Spleen (tissue), 11 donors: Measurements from ENCODE around the gene CTSL. TPM values are rescaled to one million over a fixed set of nuclear protein-coding genes. Genes with fewer than 3 reads are reported as not detected.

Experiments used
- DNase-seq: peaks from one replicate; pipeline ENCODE4 v3.0.0-alpha.2; 2020
- H3K27ac ChIP-seq, 8 donors: fragments of 200-600 bp; sonication (generic) in 7 of 8; 1 replicate in 4 of 8; 2 replicates in 4 of 8; pipeline versions ENCODE4 v1.5.0 to v1.8.0; 2016 to 2021; ENCODE audit warnings: inconsistent platforms in 4 of 8, mild to moderate bottlenecking in 4 of 8, moderate library complexity in 1 of 8
- H3K27me3 ChIP-seq, 7 donors: fragments of 200-600 bp; sonication (generic) in 6 of 7; replicated peaks in 1 of 7; 1 replicate in 4 of 7; 2 replicates in 3 of 7; pipeline versions ENCODE4 v1.5.0 to v1.8.0; 2016 to 2021; ENCODE audit warnings: inconsistent platforms in 3 of 7, mild to moderate bottlenecking in 1 of 7
- H3K36me3 ChIP-seq, 6 donors: fragments of 200-600 bp; sonication (generic) in 5 of 6; 1 replicate in 4 of 6; 2 replicates in 2 of 6; pipeline versions ENCODE4 v1.5.0 to v1.8.0; 2016 to 2021; ENCODE audit warnings: inconsistent platforms in 2 of 6
- H3K4me1 ChIP-seq, 6 donors: fragments of 200-600 bp; sonication (generic) in 5 of 6; 1 replicate in 3 of 6; 2 replicates in 3 of 6; pipeline versions ENCODE4 v1.5.0 to v1.8.0; 2016 to 2021; ENCODE audit warnings: inconsistent platforms in 3 of 6
- H3K4me3 ChIP-seq, 8 donors: fragments of 200-600 bp; sonication (generic) in 7 of 8; 1 replicate in 4 of 8; 2 replicates in 4 of 8; pipeline versions ENCODE4 v1.5.0 to v1.8.0; 2016 to 2021; ENCODE audit warnings: inconsistent platforms in 4 of 8, mild to moderate bottlenecking in 4 of 8, moderate library complexity in 2 of 8
- H3K9me3 ChIP-seq, 8 donors: fragments of 200-600 bp; sonication (generic) in 7 of 8; 1 replicate in 4 of 8; 2 replicates in 4 of 8; pipeline versions ENCODE4 v1.5.0 to v1.8.0; 2016 to 2021; ENCODE audit warnings: inconsistent platforms in 4 of 8
- CTCF ChIP-seq, 11 experiments: fragments of 200-600 bp in 7 of 11; fragments of 450-650 bp in 4 of 11; sonication (generic) in 4 of 11; IDR thresholded peaks in 8 of 11; conservative IDR thresholded peaks in 3 of 11; 1 replicate in 7 of 11; 2 replicates in 4 of 11; pipeline versions ENCODE4 v1.4.0 to v1.8.0; 2016 to 2021; ENCODE audit warnings: antibody characterized with exemption in 11 of 11, inconsistent platforms in 4 of 11, mild to moderate bottlenecking in 1 of 11
- POLR2A ChIP-seq, 3 donors: fragments of 450-650 bp; IDR thresholded peaks; one replicate each; pipeline ENCODE4 v1.5.1; 2017; ENCODE audit warnings: antibody characterized with exemption in 3 of 3, mild to moderate bottlenecking in 1 of 3
- POLR2AphosphoS5 ChIP-seq, 3 donors: sonication (generic); formaldehyde crosslinking; IDR thresholded peaks; one replicate each; pipeline ENCODE4 v1.5.1; 2017; ENCODE audit warnings: antibody characterized with exemption in 3 of 3
- WGBS, 5 donors: extraction: QIAGEN DNeasy Blood & Tissue Kit in 3 of 5; methylation state at CpG; one replicate each; pipeline versions ENCODE4 v1.1.5 to v1.1.7; 2013 to 2018; 5-methylcytosine and 5-hydroxymethylcytosine counted together
- intact Hi-C: fragments of 100-400 bp; cut with DNase I; formaldehyde crosslinking; loops from one replicate; pipeline ENCODE4 v1.15.0; 2023; ENCODE audit warnings: low total_unique reads
- polyA plus RNA-seq, 3 donors: library from polyadenylated mRNA; stranded (reverse); fragments of 200-250 nt; gene quantifications; one replicate each; pipeline ENCODE4 v1.2.1, GENCODE V29; 2013
- total RNA-seq, 7 donors: library from RNA; depleted of rRNA in 3 of 7; stranded (reverse); fragments of >200 nt in 3 of 7; fragmentation: NEBNext Ultra II Directional in 4 of 7; extraction: Animal tissue kit (Norgen Biotek cat#: 25700) in 4 of 7; gene quantifications; one replicate each; pipeline versions ENCODE4 v1.1.0 to v1.2.1, GENCODE V29; 2016 to 2021
- donor health status: healthy with polysubstance abuse.
- donor health status: DM: no; HTN: no; CAD: no; lungs with moderate emphysema.
- donor health status: DM: no; HTN: no; CAD: no.
- donor health status: Bipolar disorder and iron deficiency.
- donor health status: healthy.
- donor health status: DM: no; HTN: no; CAD: no.
- donor health status: DM: yes; HTN: yes; CAD: no.

The CTSL gene
- total and polyA plus RNA-seq, 10 donors = 37.8 to 384 (median 163) TPM

GRCh38 chr9:87701491-87701890 is 24.4 kb upstream of the CTSL start:
- Histone ChIP-seq H3K4me3 (no peak overlapping the region), H3K27me3 (no peaks in the 10 kb centered on the region), H3K36me3 (peaks cover 0 to 69% (median 0%) of the 10 kb centered on the region in 6 donors), H3K4me1 (no peaks in the 10 kb centered on the region), H3K27ac (no peak overlapping the region), H3K9me3 (no peaks in the 10 kb centered on the region)
- DNase-seq = no peak
- WGBS, 5 donors = 86 to 94% (median 91%) methylated on average over 9 of the region's 9 CpGs
- TF ChIP-seq POLR2A (IDR thresholded peaks at IDR 0.05) (no peak), POLR2AphosphoS5 (IDR thresholded peaks at IDR 0.05) (no peak), CTCF (IDR thresholded peaks at IDR 0.05 in 8 of 11, conservative IDR thresholded peaks at IDR 0.05 in 3 of 11) (no peak)
- intact Hi-C loops = no loop called here

DNA sequence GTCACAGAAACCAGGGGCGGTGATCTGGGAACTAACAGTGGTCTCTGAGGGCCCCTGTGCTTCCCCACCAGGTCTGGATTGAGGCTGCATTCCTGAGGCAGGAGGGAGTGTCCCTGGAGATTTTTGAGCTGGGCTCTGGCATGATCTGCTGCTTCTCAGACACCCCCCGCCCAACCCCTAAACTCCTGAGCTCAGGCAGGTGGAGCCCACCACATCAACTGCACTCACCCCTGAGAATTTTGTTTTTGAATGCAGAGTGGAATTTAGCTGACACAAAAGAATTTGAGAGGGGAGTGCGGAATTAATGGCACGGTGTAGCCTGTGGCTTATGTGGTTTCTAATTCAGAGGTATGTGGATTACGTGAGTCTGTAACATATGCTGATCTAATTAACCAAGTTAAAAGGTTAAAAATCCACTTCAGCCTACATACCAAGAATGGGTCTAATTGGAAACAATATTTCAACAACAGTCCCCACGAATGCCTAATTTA is 23.9 kb upstream of the CTSL start:
- Histone ChIP-seq H3K36me3 (peaks cover 0 to 71% (median 0%) of the 10 kb centered on the region in 6 donors), H3K27me3 (no peaks in the 10 kb centered on the region), H3K9me3 (no peaks in the 10 kb centered on the region), H3K4me1 (no peaks in the 10 kb centered on the region), H3K4me3 (no peak overlapping the region), H3K27ac (no peak overlapping the region)
- WGBS, 5 donors = 78 to 87% (median 79%) methylated on average over 6 of the region's 6 CpGs
- TF ChIP-seq POLR2A (IDR thresholded peaks at IDR 0.05) = no peak
- no peak for TF ChIP-seq POLR2AphosphoS5 (IDR thresholded peaks at IDR 0.05)
- no peak for TF ChIP-seq CTCF (IDR thresholded peaks at IDR 0.05 in 8 of 11, conservative IDR thresholded peaks at IDR 0.05 in 3 of 11)
- intact Hi-C loops = no loop called here
- DNase-seq = no peak

GRCh38 chr9:87702921-87703320 is 23.0 kb upstream of the CTSL start:
- Histone ChIP-seq H3K27me3 (no peaks in the 10 kb centered on the region), H3K9me3 (no peaks in the 10 kb centered on the region), H3K4me3 (no peak overlapping the region), H3K36me3 (peaks cover 0 to 70% (median 0%) of the 10 kb centered on the region in 6 donors), H3K4me1 (peaks cover 0 to 2% (median 0%) of the 10 kb centered on the region in 6 donors), H3K27ac (no peak overlapping the region)
- no peak for DNase-seq
- WGBS, 5 donors = 91 to 97% (median 95%) methylated on average over 7 to 9 of the region's 9 CpGs
- intact Hi-C loops = no loop called here
- TF ChIP-seq POLR2AphosphoS5 (IDR thresholded peaks at IDR 0.05) = no peak
- no peak for TF ChIP-seq POLR2A (IDR thresholded peaks at IDR 0.05)
- TF ChIP-seq CTCF (IDR thresholded peaks at IDR 0.05 in 8 of 11, conservative IDR thresholded peaks at IDR 0.05 in 3 of 11) = no peak

DNA sequence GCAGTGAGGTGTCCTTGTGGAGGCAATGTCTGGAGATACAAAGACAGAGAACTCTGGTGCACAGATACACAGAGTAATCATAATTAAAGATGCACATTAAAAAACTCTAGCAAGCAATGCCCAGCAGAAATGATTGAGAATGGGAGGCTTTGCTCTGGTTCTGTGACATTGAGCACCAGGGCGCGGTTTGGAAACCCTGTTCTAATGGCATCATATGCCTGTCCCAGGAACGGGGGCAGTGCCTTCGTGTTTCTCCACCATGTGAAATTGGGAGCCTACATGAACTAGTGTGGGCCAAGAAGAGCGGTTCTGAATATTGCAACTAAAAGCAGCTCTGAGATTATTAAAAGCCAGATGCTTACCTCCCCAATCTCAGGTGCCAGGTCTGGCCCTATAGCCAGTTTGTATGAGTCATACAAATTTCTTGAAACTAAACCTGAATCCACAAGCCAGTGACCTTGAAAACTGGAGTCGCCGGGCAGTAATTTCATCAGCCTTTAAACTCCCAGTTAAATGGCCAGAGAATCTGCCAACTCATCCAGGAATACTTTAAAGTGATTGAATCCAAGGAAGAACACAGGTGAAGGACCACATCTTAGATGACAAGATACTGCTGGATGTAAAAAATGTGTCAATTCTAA is 22.2 kb upstream of the CTSL start:
- TF ChIP-seq POLR2A (IDR thresholded peaks at IDR 0.05) (no peak), POLR2AphosphoS5 (IDR thresholded peaks at IDR 0.05) (no peak), CTCF (IDR thresholded peaks at IDR 0.05 in 8 of 11, conservative IDR thresholded peaks at IDR 0.05 in 3 of 11) (no peak)
- intact Hi-C loops = no loop called here
- no peak overlapping the region for H3K27ac ChIP-seq
- 82 to 97% (median 91%) methylated on average over 7 of the region's 7 CpGs for WGBS, 5 donors
- DNase-seq = no peak
- H3K27me3 ChIP-seq = no peaks in the 10 kb centered on the region
- H3K36me3 ChIP-seq = peaks cover 0 to 63% (median 0%) of the 10 kb centered on the region in 6 donors
- peaks cover 0 to 11% (median 0%) of the 10 kb centered on the region in 6 donors for H3K4me1 ChIP-seq
- H3K4me3 ChIP-seq = no peak overlapping the region
- no peaks in the 10 kb centered on the region for H3K9me3 ChIP-seq
